OCI-LY1 (cell line): ENCODE data around the gene MAGI2.
A peak's percentile ranks its signal among the peaks of the same experiment; 100 is the strongest.

ENCODE experiments used
- EZH2 ChIP-seq: fragments of 200-600 bp; sonication (generic), shearing (Covaris generic); IDR thresholded peaks from 2 replicates; pipeline ENCODE4 v1.8.0; 2017; ENCODE audit warnings: borderline replicate concordance, mixed run types, mild to moderate bottlenecking, antibody characterized with exemption, low read length, moderate library complexity, mixed read lengths
- TF ChIP-seq, protein P1 (sequence below): fragments of 200-600 bp; sonication (generic), shearing (Covaris generic); IDR thresholded peaks from 2 replicates; pipeline ENCODE4 v1.5.1; 2017; ENCODE audit warnings: mild to moderate bottlenecking, antibody characterized with exemption, low read length, moderate library complexity, mixed read lengths

- TF ChIP-seq, protein P1, sequence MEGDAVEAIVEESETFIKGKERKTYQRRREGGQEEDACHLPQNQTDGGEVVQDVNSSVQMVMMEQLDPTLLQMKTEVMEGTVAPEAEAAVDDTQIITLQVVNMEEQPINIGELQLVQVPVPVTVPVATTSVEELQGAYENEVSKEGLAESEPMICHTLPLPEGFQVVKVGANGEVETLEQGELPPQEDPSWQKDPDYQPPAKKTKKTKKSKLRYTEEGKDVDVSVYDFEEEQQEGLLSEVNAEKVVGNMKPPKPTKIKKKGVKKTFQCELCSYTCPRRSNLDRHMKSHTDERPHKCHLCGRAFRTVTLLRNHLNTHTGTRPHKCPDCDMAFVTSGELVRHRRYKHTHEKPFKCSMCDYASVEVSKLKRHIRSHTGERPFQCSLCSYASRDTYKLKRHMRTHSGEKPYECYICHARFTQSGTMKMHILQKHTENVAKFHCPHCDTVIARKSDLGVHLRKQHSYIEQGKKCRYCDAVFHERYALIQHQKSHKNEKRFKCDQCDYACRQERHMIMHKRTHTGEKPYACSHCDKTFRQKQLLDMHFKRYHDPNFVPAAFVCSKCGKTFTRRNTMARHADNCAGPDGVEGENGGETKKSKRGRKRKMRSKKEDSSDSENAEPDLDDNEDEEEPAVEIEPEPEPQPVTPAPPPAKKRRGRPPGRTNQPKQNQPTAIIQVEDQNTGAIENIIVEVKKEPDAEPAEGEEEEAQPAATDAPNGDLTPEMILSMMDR: peak; percentile 89
- no peak for TF ChIP-seq EZH2
These were observed 942.8 kb downstream of the MAGI2 start for GRCh38 chr7:78510580-78511188.
